Measurements from ENCODE around the gene ASIC2.
"Not testable (repeated sequence)": the region's sequence is repeated elsewhere in the genome, so short reads cannot be mapped to it uniquely, and the experiment has no call there.

Gene ASIC2

DNA sequence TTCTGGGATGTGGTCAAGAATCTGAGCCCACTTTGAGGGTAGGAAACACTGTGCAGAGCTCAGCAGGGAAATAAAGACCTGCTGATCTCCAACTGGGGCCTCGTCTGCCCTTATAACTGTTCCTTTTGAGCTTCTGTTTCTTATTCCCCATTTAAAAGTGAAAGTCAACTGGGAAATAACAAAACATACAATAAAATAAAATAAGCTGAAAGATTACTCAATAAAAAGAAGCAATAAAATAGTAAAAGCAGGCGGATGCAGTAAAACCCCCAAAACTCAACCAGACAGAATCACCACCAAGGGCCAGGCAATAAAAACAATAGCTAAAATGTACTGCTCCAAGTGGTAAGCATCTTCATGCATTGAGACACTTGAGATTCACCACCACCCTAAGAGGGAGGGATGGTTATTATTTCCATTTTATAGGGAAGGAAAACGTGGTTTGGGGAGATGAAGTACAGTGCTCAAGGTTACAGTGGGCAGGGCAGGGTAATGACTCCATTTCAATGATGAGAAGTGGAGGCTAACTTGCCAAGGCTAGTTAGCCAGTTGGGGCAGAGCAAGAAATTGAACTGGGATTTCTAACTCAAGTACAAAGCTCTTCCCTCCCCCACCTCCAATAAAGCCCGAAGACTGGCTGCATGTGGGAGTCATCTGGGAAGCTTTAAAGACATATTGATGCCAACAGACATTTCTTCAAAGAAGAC lies 307.9 kb downstream of the ASIC2 start:
- no peak for DNase-seq (ENCODE audit: low read depth)

DNA sequence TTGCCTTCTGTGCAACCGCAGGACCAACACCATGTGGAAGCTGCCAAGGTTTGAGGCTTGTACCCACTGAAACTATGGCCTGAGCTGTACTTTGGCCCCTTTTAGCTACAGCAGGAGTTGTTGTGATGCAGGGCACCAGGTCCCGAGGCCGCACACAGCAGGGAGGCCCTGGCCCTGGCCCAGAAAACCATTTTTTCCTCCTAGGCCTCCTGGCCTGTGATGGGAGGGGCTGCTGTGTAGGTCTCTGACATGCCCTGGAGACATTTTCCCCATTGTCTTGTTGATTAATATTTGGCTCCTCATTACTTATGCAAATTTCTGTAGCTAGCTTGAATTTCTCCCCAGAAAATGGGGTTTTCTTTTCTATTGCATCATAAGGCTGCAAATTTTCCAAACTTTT lies 311.5 kb downstream of the ASIC2 start:
- DNase-seq (ENCODE audit: low read depth), result not testable (repeated sequence)

DNA sequence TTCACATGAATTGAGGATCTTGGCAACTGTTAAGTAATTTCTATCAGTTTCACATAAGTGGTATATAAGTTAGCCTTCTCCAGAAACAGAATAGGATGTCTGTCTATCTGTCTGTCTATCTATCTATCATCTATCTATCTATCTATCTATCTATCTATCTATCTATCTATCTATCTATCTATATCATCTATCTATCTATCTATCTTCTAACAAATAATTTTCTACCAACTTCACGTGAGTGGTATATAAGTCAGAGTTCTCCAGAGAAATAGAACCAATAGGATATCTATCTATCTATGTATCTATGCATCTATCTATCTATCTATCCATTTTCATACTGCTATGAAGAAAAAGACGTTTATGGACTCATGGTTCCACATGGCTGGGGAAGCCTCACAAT lies 312.9 kb downstream of the ASIC2 start:
- DNase-seq (ENCODE audit: low read depth), result no peak

DNA sequence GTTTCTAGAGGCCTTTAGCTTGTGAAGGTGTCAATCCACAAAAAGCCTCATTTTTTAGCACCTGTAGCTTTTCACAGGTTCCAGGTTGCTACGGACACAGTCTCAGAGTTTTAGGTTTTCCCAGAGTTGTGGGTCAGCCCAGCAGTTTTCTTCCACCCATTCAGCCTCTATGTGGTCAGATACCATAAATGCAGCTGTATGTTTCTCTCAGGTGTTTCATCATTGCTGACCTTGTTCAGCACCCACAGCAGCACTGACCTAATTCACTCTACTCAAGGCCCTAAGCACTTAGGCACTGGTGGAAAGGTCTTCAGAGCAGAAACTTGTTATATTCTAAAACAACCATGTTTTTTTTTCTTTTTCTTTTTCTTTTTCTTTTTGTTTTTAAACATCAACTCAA lies 316.5 kb downstream of the ASIC2 start:
- no peak for DNase-seq (ENCODE audit: low read depth)

DNA sequence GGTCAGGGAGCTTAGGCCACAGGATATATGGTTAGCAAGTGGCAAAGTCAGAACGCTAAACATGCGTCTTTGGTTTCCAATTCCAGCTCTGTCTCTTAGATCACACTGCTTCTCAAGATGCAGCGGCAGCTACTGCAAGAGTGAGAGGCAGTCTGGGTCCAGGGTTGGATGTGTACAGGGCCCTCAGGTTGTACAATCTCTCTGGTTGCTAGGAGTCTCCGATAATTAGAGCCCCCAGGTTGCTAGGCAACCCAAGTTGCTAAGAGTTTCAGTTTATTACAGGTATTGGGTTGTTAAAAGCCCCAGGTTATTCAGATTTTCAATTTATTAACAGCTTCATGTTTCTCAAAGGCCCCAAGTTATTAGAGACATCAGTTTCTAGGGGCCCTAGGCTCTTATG lies 317.0 kb downstream of the ASIC2 start:
- no peak for DNase-seq (ENCODE audit: low read depth)

DNA sequence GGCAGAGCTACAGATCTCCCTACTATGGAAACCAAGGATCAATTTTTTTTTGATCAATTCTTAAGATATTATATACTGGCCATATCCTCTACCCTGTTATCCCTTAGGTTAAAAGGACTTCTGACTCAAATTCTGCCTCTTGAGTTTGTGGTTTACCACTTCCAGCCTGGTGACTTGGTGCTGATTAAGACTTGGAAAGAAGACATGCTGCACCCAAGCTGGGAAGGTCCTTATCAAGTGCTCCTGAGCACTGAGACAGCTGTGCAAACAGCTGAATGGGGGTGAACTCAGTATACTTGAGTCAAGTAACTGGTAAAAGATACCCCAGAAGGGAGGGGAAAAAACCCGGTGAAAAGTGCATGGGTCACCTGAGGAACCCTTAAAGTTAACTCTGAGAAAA lies 321.9 kb downstream of the ASIC2 start:
- no peak for DNase-seq (ENCODE audit: low read depth)

DNA sequence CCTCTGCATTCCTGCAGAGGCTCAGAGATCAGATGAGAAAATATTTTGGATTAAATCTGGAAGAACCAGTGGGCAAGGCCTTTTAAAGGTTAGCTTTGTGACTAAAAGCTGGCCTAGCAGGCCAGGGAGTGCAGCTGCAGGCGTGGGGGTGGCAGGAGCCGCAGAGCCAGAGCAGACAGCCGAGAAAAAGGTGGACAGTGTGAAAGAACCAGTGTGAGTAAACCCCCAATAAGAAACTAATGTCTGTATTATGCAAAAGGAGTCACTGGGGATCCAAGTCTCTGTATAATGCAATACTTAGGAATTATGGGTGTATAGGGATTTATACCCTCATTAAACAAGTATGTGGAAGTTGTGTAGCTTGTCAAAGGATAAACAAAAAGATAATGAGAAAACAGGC lies 322.8 kb downstream of the ASIC2 start:
- no peak for DNase-seq (ENCODE audit: low read depth)

DNA sequence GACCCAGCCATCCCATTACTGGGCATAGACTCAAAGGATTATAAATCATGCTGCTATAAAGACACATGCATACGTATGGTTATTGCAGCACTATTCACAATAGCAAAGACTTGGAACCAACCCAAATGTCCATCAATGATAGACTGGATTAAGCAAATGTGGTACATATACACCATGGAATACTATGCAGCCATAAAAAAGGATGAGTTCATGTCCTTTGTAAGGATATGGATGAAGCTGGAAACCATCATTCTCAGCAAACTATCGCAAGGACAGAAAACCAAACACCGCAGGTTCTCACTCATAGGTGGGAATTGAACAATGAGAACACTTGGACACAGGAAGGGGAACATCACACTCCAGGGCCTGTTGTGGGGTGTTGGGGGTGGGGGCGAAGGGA lies 323.9 kb downstream of the ASIC2 start:
- DNase-seq (ENCODE audit: low read depth), result not testable (repeated sequence)

DNA sequence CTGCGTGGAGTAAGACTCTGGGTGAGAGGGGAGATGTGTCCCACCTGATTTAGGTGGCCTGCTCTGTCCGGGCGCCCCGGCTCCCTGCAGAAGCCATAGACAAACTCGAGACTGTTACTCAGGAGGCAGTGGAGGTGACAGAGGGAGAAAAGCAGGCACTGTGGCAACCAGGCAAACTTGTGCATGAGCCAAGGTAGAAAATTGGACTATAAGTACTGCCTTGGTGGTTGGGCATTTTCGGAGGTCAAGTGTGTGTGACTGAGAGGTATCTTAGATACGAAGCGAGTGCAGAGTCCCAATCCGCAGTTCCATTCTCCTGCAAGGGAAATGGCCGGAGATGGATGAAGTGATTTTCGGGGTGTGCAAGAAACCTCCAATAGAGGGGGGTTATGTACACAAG lies 328.6 kb downstream of the ASIC2 start:
- no peak for DNase-seq (ENCODE audit: low read depth)
